Sigmoid colon (tissue), 7 donors: ENCODE data around the gene FKBP4. TPM values are rescaled to one million over a fixed set of nuclear protein-coding genes. Genes with fewer than 3 reads are reported as not detected.

ENCODE experiments used
- DNase-seq: peaks from one replicate; pipeline ENCODE4 v3.0.0-alpha.2; 2019
- H3K27ac ChIP-seq, 4 donors: fragments of 200-600 bp; sonication (generic); one replicate each; pipeline ENCODE4 v1.5.1; 2016 to 2019; ENCODE audit warnings: mild to moderate bottlenecking in 1 of 4
- H3K27me3 ChIP-seq, 3 donors: fragments of 200-600 bp; sonication (generic); one replicate each; pipeline ENCODE4 v1.5.1; 2019; ENCODE audit warnings: mild to moderate bottlenecking in 1 of 3
- H3K36me3 ChIP-seq, 4 donors: fragments of 200-600 bp; sonication (generic); one replicate each; pipeline ENCODE4 v1.5.1; 2016 to 2019
- H3K4me1 ChIP-seq, 4 donors: fragments of 200-600 bp; sonication (generic); one replicate each; pipeline ENCODE4 v1.5.1; 2017 to 2019
- H3K4me3 ChIP-seq, 4 donors: fragments of 200-600 bp; sonication (generic); one replicate each; pipeline ENCODE4 v1.5.1; 2017 to 2019; ENCODE audit warnings: mild to moderate bottlenecking in 2 of 4, moderate library complexity in 1 of 4
- H3K9me3 ChIP-seq, 4 donors: fragments of 200-600 bp in 3 of 4; sonication (generic) in 3 of 4; one replicate each; pipeline versions ENCODE4 v1.5.1 to v1.6.1; 2013 to 2019
- CTCF ChIP-seq, 4 experiments: fragments of 450-650 bp in 3 of 4; fragments of 200-600 bp in 1 of 4; IDR thresholded peaks; one replicate each; pipeline ENCODE4 v1.5.1; 2016 to 2019; ENCODE audit warnings: antibody characterized with exemption in 4 of 4, mild to moderate bottlenecking in 3 of 4, moderate library complexity in 2 of 4
- EP300 ChIP-seq, 4 donors: sonication (generic); formaldehyde crosslinking; IDR thresholded peaks; one replicate each; pipeline ENCODE4 v1.6.1; 2017; ENCODE audit warnings: antibody characterized with exemption in 4 of 4
- POLR2A ChIP-seq, 2 donors: fragments of 450-650 bp; IDR thresholded peaks; one replicate each; pipeline ENCODE4 v1.6.1; 2016; ENCODE audit warnings: antibody characterized with exemption in 2 of 2, mild to moderate bottlenecking in 2 of 2, moderate library complexity in 2 of 2
- POLR2AphosphoS5 ChIP-seq, 4 donors: sonication (generic); formaldehyde crosslinking; IDR thresholded peaks; one replicate each; pipeline ENCODE4 v1.6.1; 2017; ENCODE audit warnings: antibody characterized with exemption in 4 of 4
- WGBS, 2 donors: extraction: QIAGEN DNeasy Blood & Tissue Kit; methylation state at CpG; one replicate each; pipeline ENCODE4 v1.1.7; 2013; 5-methylcytosine and 5-hydroxymethylcytosine counted together
- intact Hi-C: fragments of 100-400 bp; cut with DNase I; formaldehyde crosslinking; loops from one replicate; pipeline ENCODE4 v1.15.1; 2023
- polyA plus RNA-seq, 3 donors: library from polyadenylated mRNA; stranded (reverse); fragments of 200-250 nt; gene quantifications; one replicate each; pipeline ENCODE4 v1.2.3, GENCODE V29; 2013
- total RNA-seq, 4 donors: library from RNA; depleted of rRNA; stranded (reverse); fragments of >200 nt; gene quantifications; one replicate each; pipeline ENCODE4 v1.1.0, GENCODE V29; 2016
- donor health status: healthy with polysubstance abuse.
- donor health status: Bipolar disorder and iron deficiency.
- donor health status: healthy.

The FKBP4 gene
- total and polyA plus RNA-seq, 7 donors: 21.3 to 44.5 (median 33.6) TPM

- intact Hi-C loops: no loop called here
- Histone ChIP-seq H3K4me1 (peaks cover 0 to 28% (median 19%) of the 10 kb centered on the region in 4 donors), H3K36me3 (peaks cover 0 to 7% (median 1%) of the 10 kb centered on the region in 4 donors), H3K27me3 (no peaks in the 10 kb centered on the region), H3K4me3 (no peak overlapping the region), H3K27ac (no peak overlapping the region), H3K9me3 (no peaks in the 10 kb centered on the region)
- no peak for DNase-seq
- TF ChIP-seq EP300 (IDR thresholded peaks at IDR 0.05) (no peak), POLR2AphosphoS5 (IDR thresholded peaks at IDR 0.05) (no peak), POLR2A (IDR thresholded peaks at IDR 0.05) (no peak), CTCF (IDR thresholded peaks at IDR 0.05) (no peak)
- WGBS, 2 donors: 58 to 71% methylated on average over 25 of the region's 25 CpGs
Measured at GRCh38 chr12:2792671-2793500, 1.9 kb upstream of the FKBP4 start.

- Histone ChIP-seq H3K4me1 (peaks cover 0 to 29% (median 20%) of the 10 kb centered on the region in 4 donors), H3K27me3 (no peaks in the 10 kb centered on the region), H3K9me3 (no peaks in the 10 kb centered on the region), H3K36me3 (peaks cover 0 to 14% (median 5%) of the 10 kb centered on the region in 4 donors), H3K27ac (peak overlapping the region in 2 of 4 donors; percentile 88), H3K4me3 (no peak overlapping the region)
- 90 to 93% methylated on average over 21 of the region's 21 CpGs for WGBS, 2 donors
- no peak for DNase-seq
- intact Hi-C loops: no loop called here
- TF ChIP-seq POLR2AphosphoS5 (IDR thresholded peaks at IDR 0.05): no peak
Measured at GRCh38 chr12:2793561-2793960, 1.2 kb upstream of the FKBP4 start.

GRCh38 chr12:2794191-2794735, 507 bp upstream of the FKBP4 start:
- intact Hi-C loops: no loop called here
- H3K27ac ChIP-seq: peak overlapping the region; percentile 85 to 88 (median 88)
- H3K4me3 ChIP-seq: peak overlapping the region; percentile 62 to 91 (median 84)
- H3K27me3 ChIP-seq: no peaks in the 10 kb centered on the region
- no peak for DNase-seq
- peaks cover 6 to 21% (median 11%) of the 10 kb centered on the region in 4 donors for H3K36me3 ChIP-seq
- peaks cover 0 to 29% (median 20%) of the 10 kb centered on the region in 4 donors for H3K4me1 ChIP-seq
- H3K9me3 ChIP-seq: no peaks in the 10 kb centered on the region
- TF ChIP-seq POLR2A (IDR thresholded peaks at IDR 0.05): no peak
- no peak for TF ChIP-seq CTCF (IDR thresholded peaks at IDR 0.05)
- TF ChIP-seq EP300 (IDR thresholded peaks at IDR 0.05): no peak
- no peak for TF ChIP-seq POLR2AphosphoS5 (IDR thresholded peaks at IDR 0.05)
- WGBS, 2 donors: 3% methylated on average over 49 of the region's 49 CpGs

GRCh38 chr12:2795291-2796186, 769 bp downstream of the FKBP4 start:
- 1% methylated on average over 111 of the region's 111 CpGs for WGBS, 2 donors
- Histone ChIP-seq H3K4me1 (peaks cover 0 to 29% (median 20%) of the 10 kb centered on the region in 4 donors), H3K27me3 (no peaks in the 10 kb centered on the region), H3K4me3 (peak overlapping the region; percentile 62 to 91 (median 84)), H3K27ac (peak overlapping the region; percentile 85 to 88 (median 88)), H3K9me3 (no peaks in the 10 kb centered on the region), H3K36me3 (peaks cover 17 to 34% (median 23%) of the 10 kb centered on the region in 4 donors)
- TF ChIP-seq CTCF (IDR thresholded peaks at IDR 0.05) (no peak), POLR2AphosphoS5 (IDR thresholded peaks at IDR 0.05) (peak in 3 of 4 donors; percentile 38 to 69 (median 68))
- DNase-seq: peak; percentile 91
- intact Hi-C loops: no loop called here
